ENCODE results near the gene EXOG. TPM values are rescaled to one million over a fixed set of nuclear protein-coding genes. Genes with fewer than 3 reads are reported as not detected.

EXOG gene
- total and polyA plus RNA-seq, 2 of the 13 experiments (the other 11 are each of a cell fraction or from before 2014, with no cell fraction given): 5.5 to 9.5 TPM

- H2AFZ ChIP-seq (ENCODE audit: low read length): no peak overlapping the region
- FAIRE-seq (no peak), ATAC-seq (no peak), DNase-seq (ENCODE audit: low spot score) (no peak)
- no peak overlapping the region for H3K4me2 ChIP-seq (ENCODE audit: low read depth, low read length)
- H3K27ac ChIP-seq (ENCODE audit: extremely low read length, insufficient read depth, low read length): no peak overlapping the region
- WGBS (ENCODE audit: low lambda C conversion rate): 47% methylated on average over 6 of the region's 7 CpGs
- peaks cover 2% of the 10 kb centered on the region; the same call in 1 of the 2 replicates for H4K20me1 ChIP-seq (ENCODE audit: insufficient read depth, low read length)
- POLR2A ChIA-PET: no interaction called here
- H3K4me3 ChIP-seq (replicated peaks in 1 of 3; ENCODE audit: insufficient read depth in 1 of 3, low read depth in 2 of 3, low read length in 3 of 3): no peak overlapping the region
- H3K27me3 ChIP-seq (ENCODE audit: control insufficient read depth in 1 of 2, insufficient read depth in 2 of 2, low read length in 2 of 2): peaks cover 1 to 22% of the 10 kb centered on the region in 2 experiments; a peak in 1 of 5 replicates
- H3K36me3 ChIP-seq (replicated peaks in 1 of 2; ENCODE audit: control insufficient read depth in 1 of 2, insufficient read depth in 2 of 2, low read length in 2 of 2): no peaks in the 10 kb centered on the region
- no peak overlapping the region for H3K9ac ChIP-seq (ENCODE audit: insufficient read depth, low read depth, low read length)
- TF ChIP-seq DPF2 (CRISPR knock-in tag; IDR thresholded peaks at IDR 0.05; ENCODE audit: borderline replicate concordance, low read depth) (no peak), PATZ1 (CRISPR knock-in tag; IDR thresholded peaks at IDR 0.05) (no peak), NR2F2 (IDR thresholded peaks at IDR 0.05; ENCODE audit: borderline replicate concordance, low read depth) (no peak), ZSCAN30 (CRISPR knock-in tag; IDR thresholded peaks at IDR 0.05) (no peak), BRCA1 (CRISPR knock-in tag; IDR thresholded peaks at IDR 0.05) (no peak), HMGXB3 (CRISPR knock-in tag; IDR thresholded peaks at IDR 0.05; ENCODE audit: borderline replicate concordance) (no peak)
- H3K4me1 ChIP-seq (ENCODE audit: insufficient read depth, low read length): no peaks in the 10 kb centered on the region
- intact Hi-C loops (cut with micrococcal nuclease; ENCODE audit: unreplicated experiment): no loop called here
- no TSS peak for BruUV-seq (replicated peaks)
- CTCF ChIA-PET (ENCODE audit: low intra/inter-chr PET ratio, low total read pairs): no interaction called here
- in situ Hi-C loops (cut with HindIII; ENCODE audit: extremely low pct_ligation_motif_present, low pct_unique_long_range_greater_than_20kb): no loop called here
- H3K9me3 ChIP-seq (ENCODE audit: low read length): no peaks in the 10 kb centered on the region
- no peaks in the 10 kb centered on the region for H3K79me2 ChIP-seq (ENCODE audit: insufficient read depth, low read length)
These were observed 65.0 kb downstream of the EXOG start for GRCh38 chr3:38560996-38561717.
